Gastroesophageal sphincter (tissue), 4 donors: ENCODE data around the gene IAH1. TPM values are rescaled to one million over a fixed set of nuclear protein-coding genes. Genes with fewer than 3 reads are reported as not detected.

ENCODE experiments used
- ATAC-seq: fragments of 150-250 bp; one replicate; pipeline ENCODE4 v1.9.1; 2016; ENCODE audit warnings: mild to moderate bottlenecking, moderate library complexity
- H3K27ac ChIP-seq, 4 donors: fragments of 200-600 bp; sonication (generic) in 3 of 4; 1 replicate in 3 of 4; 2 replicates in 1 of 4; pipeline ENCODE4 v1.5.1; 2016 to 2019
- H3K27me3 ChIP-seq: fragments of 200-600 bp; sonication (generic); one replicate; pipeline ENCODE4 v1.5.1; 2019
- H3K36me3 ChIP-seq, 2 donors: fragments of 200-600 bp; sonication (generic); one replicate each; pipeline ENCODE4 v1.5.1; 2019; ENCODE audit warnings: control low read depth in 1 of 2
- H3K4me1 ChIP-seq, 3 donors: fragments of 200-600 bp; sonication (generic); 1 replicate in 2 of 3; 2 replicates in 1 of 3; pipeline ENCODE4 v1.5.1; 2016 to 2019; ENCODE audit warnings: control low read depth in 2 of 3
- H3K4me3 ChIP-seq, 2 donors: fragments of 200-600 bp; sonication (generic); one replicate each; pipeline ENCODE4 v1.5.1; 2019; ENCODE audit warnings: mild to moderate bottlenecking in 1 of 2, moderate library complexity in 1 of 2
- H3K9me3 ChIP-seq, 3 donors: fragments of 200-600 bp; sonication (generic); one replicate each; pipeline ENCODE4 v1.5.1; 2017 to 2019; ENCODE audit warnings: control low read depth in 2 of 3
- EP300 ChIP-seq: sonication (generic); formaldehyde crosslinking; IDR thresholded peaks from one replicate; pipeline ENCODE4 v1.6.1; 2017; ENCODE audit warnings: antibody characterized with exemption, mild to moderate bottlenecking
- POLR2A ChIP-seq, 2 donors: fragments of 450-650 bp; IDR thresholded peaks; one replicate each; pipeline ENCODE4 v1.6.1; 2017; ENCODE audit warnings: antibody characterized with exemption in 2 of 2, mild to moderate bottlenecking in 2 of 2, moderate library complexity in 1 of 2
- POLR2AphosphoS5 ChIP-seq: sonication (generic); formaldehyde crosslinking; IDR thresholded peaks from one replicate; pipeline ENCODE4 v1.6.1; 2017; ENCODE audit warnings: antibody characterized with exemption
- WGBS, 2 donors: methylation state at CpG; one replicate each; pipeline ENCODE4 v1.1.5; 2018; ENCODE audit warnings: low coverage in 1 of 2; 5-methylcytosine and 5-hydroxymethylcytosine counted together
- total RNA-seq, 4 donors: library from RNA; depleted of rRNA; stranded (reverse); fragments of >200 nt; gene quantifications; one replicate each; pipeline ENCODE4 v1.1.0, GENCODE V29; 2016
- TF ChIP-seq, protein P1 (sequence below), 4 experiments: fragments of 200-600 bp in 2 of 4; fragments of 450-650 bp in 2 of 4; sonication (generic) in 1 of 4; IDR thresholded peaks; one replicate each; pipeline ENCODE4 v1.5.1; 2017 to 2019; ENCODE audit warnings: antibody characterized with exemption in 4 of 4, mild to moderate bottlenecking in 2 of 4, moderate library complexity in 2 of 4

Gene IAH1
- total RNA-seq, 4 donors from 2014 or later = 53.6 to 82.0 (median 75.7) TPM

- no peaks in the 10 kb centered on the region for H3K9me3 ChIP-seq
- WGBS, 2 donors = 80 to 86% methylated on average over 1 of the region's 1 CpG
- TF ChIP-seq, protein P1, sequence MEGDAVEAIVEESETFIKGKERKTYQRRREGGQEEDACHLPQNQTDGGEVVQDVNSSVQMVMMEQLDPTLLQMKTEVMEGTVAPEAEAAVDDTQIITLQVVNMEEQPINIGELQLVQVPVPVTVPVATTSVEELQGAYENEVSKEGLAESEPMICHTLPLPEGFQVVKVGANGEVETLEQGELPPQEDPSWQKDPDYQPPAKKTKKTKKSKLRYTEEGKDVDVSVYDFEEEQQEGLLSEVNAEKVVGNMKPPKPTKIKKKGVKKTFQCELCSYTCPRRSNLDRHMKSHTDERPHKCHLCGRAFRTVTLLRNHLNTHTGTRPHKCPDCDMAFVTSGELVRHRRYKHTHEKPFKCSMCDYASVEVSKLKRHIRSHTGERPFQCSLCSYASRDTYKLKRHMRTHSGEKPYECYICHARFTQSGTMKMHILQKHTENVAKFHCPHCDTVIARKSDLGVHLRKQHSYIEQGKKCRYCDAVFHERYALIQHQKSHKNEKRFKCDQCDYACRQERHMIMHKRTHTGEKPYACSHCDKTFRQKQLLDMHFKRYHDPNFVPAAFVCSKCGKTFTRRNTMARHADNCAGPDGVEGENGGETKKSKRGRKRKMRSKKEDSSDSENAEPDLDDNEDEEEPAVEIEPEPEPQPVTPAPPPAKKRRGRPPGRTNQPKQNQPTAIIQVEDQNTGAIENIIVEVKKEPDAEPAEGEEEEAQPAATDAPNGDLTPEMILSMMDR (IDR thresholded peaks at IDR 0.05) = no peak
- no peak for TF ChIP-seq POLR2AphosphoS5
- TF ChIP-seq EP300 = no peak
- no peak for TF ChIP-seq POLR2A (IDR thresholded peaks at IDR 0.05)
- no peaks in the 10 kb centered on the region for H3K27me3 ChIP-seq
- no peak overlapping the region for H3K4me3 ChIP-seq
- no peak for ATAC-seq
- H3K36me3 ChIP-seq = peaks cover 3 to 100% of the 10 kb centered on the region in 2 donors
- no peaks in the 10 kb centered on the region for H3K4me1 ChIP-seq
- no peak overlapping the region for H3K27ac ChIP-seq
These were observed 23.1 kb upstream of the IAH1 start for GRCh38 chr2:9451231-9451630.

DNA sequence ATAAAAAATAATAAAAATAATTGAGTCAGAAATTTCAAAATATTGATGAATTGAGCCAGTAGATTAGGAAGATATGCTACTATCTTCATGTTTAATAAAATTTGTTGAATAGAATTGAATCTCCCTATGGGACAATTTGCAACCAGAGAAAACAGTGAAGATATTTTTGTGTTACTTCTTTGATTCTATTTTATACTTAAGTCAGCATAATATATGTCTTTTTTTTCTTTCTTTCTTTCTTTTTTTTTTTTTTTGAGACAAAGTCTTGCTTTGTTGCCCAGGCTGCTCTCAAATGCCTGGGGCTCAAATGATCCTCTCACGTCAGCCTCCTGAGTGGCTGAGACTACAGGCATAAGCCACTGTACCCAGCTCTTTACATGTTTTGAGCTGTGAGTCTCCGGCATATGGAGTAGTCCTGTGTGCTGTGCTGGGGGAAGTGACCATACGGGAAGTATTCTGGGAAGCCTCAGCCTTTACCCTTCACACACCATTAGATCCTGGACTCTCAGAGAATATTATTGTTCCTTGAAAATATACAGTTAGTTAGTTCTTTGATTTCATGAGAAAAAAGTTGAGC, 13.8 kb upstream of the IAH1 start:
- H3K4me1 ChIP-seq = peaks cover 0 to 14% (median 0%) of the 10 kb centered on the region in 3 donors
- no peak for ATAC-seq
- no peak for TF ChIP-seq POLR2A (IDR thresholded peaks at IDR 0.05)
- TF ChIP-seq, protein P1 (IDR thresholded peaks at IDR 0.05) = no peak
- TF ChIP-seq EP300 = no peak
- TF ChIP-seq POLR2AphosphoS5 = no peak
- WGBS, 2 donors = 67 to 100% methylated on average over 1 to 2 of the region's 3 CpGs
- peaks cover 0 to 61% of the 10 kb centered on the region in 2 donors for H3K36me3 ChIP-seq
- no peaks in the 10 kb centered on the region for H3K9me3 ChIP-seq
- H3K4me3 ChIP-seq = no peak overlapping the region
- no peak overlapping the region for H3K27ac ChIP-seq
- no peaks in the 10 kb centered on the region for H3K27me3 ChIP-seq

DNA sequence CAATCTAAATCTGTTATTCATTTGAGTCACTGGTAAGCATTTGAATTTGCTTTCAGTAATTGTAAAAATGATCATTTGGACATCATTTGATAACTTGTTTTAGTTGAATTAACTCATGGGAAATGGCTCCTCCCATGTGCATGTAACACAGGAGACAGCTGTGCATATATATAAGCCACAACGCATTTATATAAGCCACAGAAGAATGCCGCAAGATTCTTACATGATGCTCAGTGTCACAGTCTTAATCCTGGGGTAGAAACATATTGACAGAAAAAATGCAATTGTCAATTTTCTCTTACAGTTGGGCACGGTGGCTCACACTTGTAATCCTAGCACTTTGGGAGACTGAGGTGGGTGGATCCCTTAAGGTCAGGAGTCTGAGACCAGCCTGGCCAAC, 13.3 kb upstream of the IAH1 start:
- Histone ChIP-seq H3K27ac (no peak overlapping the region), H3K36me3 (peaks cover 0 to 60% of the 10 kb centered on the region in 2 donors), H3K4me3 (no peak overlapping the region), H3K27me3 (no peaks in the 10 kb centered on the region), H3K9me3 (no peaks in the 10 kb centered on the region), H3K4me1 (peaks cover 0 to 14% (median 0%) of the 10 kb centered on the region in 3 donors)
- ATAC-seq = no peak
- TF ChIP-seq EP300 = no peak
- TF ChIP-seq POLR2AphosphoS5 = no peak
- no peak for TF ChIP-seq POLR2A (IDR thresholded peaks at IDR 0.05)
- TF ChIP-seq, protein P1 (IDR thresholded peaks at IDR 0.05) = no peak
- WGBS, 2 donors = 87 to 100% methylated on average over 2 to 3 of the region's 3 CpGs

DNA sequence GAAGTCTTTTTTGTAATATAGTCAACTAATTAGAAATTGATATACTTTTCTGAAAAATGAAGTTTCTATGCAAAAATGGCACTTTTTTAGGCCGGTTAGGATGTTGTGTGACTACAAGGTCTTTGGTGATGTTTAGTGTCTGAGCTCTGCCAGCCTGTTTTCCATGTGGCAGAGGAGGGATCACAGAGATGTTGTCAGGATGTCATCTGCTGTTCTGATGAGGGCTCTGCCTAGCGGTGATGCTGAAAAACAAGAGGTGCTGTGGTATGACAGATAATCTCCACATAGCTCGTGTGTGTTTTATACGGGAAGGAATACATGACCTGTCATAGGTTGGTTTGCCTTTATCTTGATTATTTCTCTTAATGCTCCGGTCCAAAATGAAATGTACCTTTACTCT, 12.0 kb upstream of the IAH1 start:
- Histone ChIP-seq H3K27me3 (no peaks in the 10 kb centered on the region), H3K4me3 (no peak overlapping the region), H3K4me1 (peaks cover 0 to 14% (median 0%) of the 10 kb centered on the region in 3 donors), H3K27ac (no peak overlapping the region), H3K36me3 (peaks cover 0 to 52% of the 10 kb centered on the region in 2 donors), H3K9me3 (no peaks in the 10 kb centered on the region)
- no peak for TF ChIP-seq POLR2A (IDR thresholded peaks at IDR 0.05)
- 67 to 78% methylated on average over 3 to 5 of the region's 5 CpGs for WGBS, 2 donors
- no peak for ATAC-seq

GRCh38 chr2:9462886-9463697, 11.3 kb upstream of the IAH1 start:
- TF ChIP-seq, protein P1 (IDR thresholded peaks at IDR 0.05) = no peak
- no peak for TF ChIP-seq EP300
- TF ChIP-seq POLR2A (IDR thresholded peaks at IDR 0.05) = no peak
- Histone ChIP-seq H3K36me3 (peaks cover 0 to 51% of the 10 kb centered on the region in 2 donors), H3K27ac (peak overlapping the region in 1 of 4 donors; percentile 26), H3K4me1 (peaks cover 0 to 14% (median 0%) of the 10 kb centered on the region in 3 donors), H3K9me3 (no peaks in the 10 kb centered on the region), H3K27me3 (no peaks in the 10 kb centered on the region), H3K4me3 (no peak overlapping the region)
- no peak for ATAC-seq
- WGBS, 2 donors = 75 to 82% methylated on average over 5 to 6 of the region's 6 CpGs
